H54 (cell line): Measurements from ENCODE around the gene THEM5.
"Not testable (repeated sequence)": the region's sequence is repeated elsewhere in the genome, so short reads cannot be mapped to it uniquely, and the experiment has no call there.

Source experiments
- DNase-seq: peaks from one replicate; pipeline ENCODE4 v3.0.0; 2011; ENCODE audit warnings: low spot score, mixed read lengths; ENCODE audit not compliant: insufficient read length
- FAIRE-seq: peaks from 3 replicates; lab custom pipeline; 2011; peaks lifted over from hg19 to GRCh38; lab: Jason Lieb, UNC
- POLR2A ChIP-seq: IDR thresholded peaks from 2 replicates; pipeline ENCODE4 v1.6.1; 2011; ENCODE audit warnings: low read depth, mild to moderate bottlenecking, low read length

The THEM5 gene, protein sequence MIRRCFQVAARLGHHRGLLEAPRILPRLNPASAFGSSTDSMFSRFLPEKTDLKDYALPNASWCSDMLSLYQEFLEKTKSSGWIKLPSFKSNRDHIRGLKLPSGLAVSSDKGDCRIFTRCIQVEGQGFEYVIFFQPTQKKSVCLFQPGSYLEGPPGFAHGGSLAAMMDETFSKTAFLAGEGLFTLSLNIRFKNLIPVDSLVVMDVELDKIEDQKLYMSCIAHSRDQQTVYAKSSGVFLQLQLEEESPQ

GRCh38 chr1:151853411-151853943, at the start of gene THEM5:
Gene THEM5 (minus strand): TSS chr1:151853712. CDS start chr1:151853565, 147 bp downstream.
- TF ChIP-seq POLR2A = no peak
- DNase-seq (no peak), FAIRE-seq (no peak)

- DNase-seq (no peak), FAIRE-seq (no peak)
- no peak for TF ChIP-seq POLR2A
Observed at GRCh38 chr1:151902858-151903257, 49.3 kb upstream of the THEM5 start.

GRCh38 chr1:151900804-151901203, 47.3 kb upstream of the THEM5 start:
- FAIRE-seq, DNase-seq: not testable (repeated sequence)

DNA sequence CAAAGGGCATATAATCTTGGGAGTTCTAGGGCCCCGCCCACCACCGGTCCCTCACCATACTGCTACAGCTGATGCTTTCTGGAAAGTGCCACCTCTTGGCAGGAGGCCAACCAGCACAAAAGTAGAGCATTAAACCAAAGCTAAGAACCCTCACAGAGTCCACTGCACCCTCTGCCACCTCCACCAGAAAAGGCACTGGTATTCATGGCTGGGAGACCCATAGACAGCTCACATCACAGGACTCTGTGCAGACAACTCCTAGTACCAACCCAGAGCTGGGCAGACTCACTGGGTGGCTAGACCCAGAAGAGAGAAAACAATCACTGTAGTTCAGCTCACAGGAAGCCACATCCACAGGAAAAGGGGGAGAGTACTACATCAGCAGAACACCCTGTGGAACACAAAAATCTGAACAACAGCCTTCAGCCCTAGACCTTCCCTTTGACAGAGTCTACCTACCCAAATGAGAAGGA, 45.0 kb upstream of the THEM5 start:
- DNase-seq (no peak), FAIRE-seq (no peak)
- no peak for TF ChIP-seq POLR2A

DNA sequence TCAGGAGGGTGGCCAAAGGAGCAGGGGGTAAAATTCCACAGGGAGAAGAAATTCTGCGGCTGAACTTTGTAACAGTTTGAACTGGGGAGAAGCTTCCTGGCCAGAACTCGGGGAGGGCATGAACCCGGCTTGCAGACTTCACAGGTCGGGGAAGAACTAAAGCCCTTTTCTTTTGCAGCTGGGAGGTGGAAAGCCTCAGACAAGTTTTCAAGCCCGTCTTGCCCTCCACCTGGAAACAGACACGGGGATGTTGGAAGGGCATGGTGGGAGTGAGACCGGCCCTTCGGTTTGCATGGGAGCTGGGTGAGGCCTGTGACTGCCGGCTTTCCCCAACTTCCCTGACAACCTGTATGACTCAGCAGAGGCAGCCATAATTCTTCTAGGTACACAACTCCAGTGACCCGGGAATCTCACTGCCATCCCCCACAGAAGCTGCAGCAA, 44.5 kb upstream of the THEM5 start:
- FAIRE-seq = no peak
- no peak for DNase-seq
- no peak for TF ChIP-seq POLR2A

DNA sequence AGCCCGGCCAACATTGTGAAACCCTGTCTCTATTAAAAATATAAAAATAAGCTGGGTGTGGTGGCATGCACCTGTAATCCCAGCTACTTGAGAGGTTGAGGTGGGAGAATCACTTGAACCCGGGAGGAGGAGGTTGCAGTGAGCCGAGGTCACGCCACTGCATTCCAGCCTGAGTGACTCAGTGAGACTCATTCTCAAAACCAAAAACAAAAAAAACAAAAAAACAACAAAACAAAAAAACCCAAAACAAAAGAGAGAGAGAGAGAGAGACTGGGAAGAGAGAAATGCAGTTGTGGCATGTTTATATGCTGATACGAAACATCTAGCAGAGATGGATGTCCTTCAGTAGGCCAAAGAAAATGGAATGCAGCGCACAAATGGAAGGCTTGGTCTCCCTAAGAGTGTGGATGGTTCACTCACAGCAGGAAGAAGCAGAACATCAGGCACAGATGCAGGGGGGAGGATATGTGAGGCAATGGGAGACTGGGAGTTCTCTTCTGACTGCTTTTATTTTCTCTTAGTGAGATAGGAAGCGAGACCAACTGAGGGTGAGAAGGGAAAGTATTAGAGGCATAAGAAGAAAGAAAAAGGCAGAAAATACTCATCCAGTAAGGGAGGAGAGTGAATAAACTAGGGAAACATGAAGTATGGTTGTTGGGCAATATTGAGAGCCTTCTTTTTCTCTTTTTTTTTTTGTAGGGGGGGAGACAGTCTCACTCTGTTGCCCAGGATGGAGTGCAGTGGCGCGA, 39.8 kb upstream of the THEM5 start:
- FAIRE-seq (no peak), DNase-seq (no peak)
- TF ChIP-seq POLR2A = no peak

DNA sequence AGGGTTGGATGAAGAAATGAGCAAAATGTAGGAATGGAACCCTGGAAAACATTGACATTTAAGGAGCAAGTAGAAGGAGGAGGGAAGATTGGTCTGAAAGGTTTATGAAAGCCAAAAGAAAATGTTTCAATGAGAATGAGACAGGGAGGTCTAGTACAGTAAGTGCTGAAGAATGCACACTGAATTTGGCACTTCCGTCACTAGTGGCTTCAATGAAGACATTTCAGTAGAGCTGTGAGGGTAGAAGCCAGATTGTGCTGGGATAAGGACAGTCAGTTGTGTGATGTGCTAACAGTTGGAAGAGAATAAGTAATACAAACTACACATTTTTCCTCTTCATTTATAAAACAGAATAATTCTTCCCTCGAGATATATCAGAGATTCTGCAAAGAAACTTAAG, 38.7 kb upstream of the THEM5 start:
- no peak for TF ChIP-seq POLR2A
- FAIRE-seq (no peak), DNase-seq (no peak)

DNA sequence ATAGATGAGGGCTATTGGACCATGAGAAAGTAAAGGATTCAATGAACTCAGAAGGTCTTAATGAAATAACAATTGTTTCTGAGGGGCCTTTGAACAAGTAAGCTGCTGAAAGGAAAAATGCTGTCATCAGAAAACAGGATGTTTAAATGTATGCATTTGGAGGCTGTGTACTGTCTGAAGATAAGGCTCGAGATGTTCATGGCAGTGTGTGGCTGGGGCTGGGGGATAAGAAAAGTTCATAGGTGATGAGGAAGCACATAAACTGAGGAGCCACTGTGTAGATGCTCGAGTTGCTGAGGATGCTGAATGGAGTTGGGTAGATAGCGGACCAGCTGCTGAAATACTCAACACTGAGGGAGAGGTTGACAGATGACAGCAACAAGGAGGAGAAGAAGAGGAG, 38.0 kb upstream of the THEM5 start:
- no peak for FAIRE-seq
- DNase-seq = no peak

DNA sequence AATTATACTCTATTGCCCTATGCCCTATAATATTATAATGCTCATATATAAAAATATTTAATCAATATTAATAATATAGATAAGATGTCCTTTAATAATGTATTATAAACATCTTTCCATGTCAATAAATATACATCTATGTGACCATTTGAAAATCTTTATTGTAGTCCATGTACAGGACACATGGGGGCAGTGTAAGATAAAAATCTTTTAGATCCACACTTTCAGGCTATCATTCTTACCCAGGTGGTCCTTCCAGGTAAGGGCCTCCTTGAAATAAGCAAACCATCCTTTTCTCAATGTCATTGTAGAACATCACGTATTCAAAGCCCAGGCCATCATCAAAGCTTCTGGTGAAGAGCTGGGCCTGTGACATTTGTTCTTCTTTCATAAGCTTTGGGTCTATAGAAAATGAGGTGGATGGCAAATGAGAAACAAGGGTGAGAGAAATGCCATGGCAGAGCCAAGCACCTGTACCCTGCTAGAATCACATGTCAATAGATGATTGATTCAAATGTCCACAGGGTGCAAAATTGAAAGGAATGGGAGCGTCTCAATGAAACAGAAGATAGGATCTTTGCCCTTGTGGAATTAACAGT, 35.6 kb upstream of the THEM5 start:
- TF ChIP-seq POLR2A = no peak
- DNase-seq (no peak), FAIRE-seq (no peak)

More for the DNA sequence above, 38.0 kb upstream of the THEM5 start:
- no peak for TF ChIP-seq POLR2A

DNA sequence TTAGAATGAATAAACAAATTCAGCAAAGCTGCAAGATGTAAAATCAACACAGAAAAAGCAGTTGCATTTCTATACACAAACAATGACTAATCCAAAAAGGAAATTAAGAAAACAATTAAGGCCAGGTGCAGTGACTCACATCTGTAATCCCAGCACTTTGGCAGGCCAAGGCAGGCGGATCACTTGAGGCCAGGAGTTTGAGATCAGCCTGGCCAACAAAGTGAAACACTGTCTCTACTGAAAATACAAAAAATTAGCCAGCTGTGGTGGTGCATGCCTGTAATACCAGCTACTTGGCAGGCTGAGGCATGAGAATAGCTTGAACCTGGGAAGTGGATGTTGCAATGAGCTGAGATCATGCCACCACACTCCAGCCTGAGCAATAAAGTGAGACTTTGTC, 33.5 kb upstream of the THEM5 start:
- no peak for DNase-seq
- no peak for TF ChIP-seq POLR2A
- no peak for FAIRE-seq

- FAIRE-seq (peak; percentile 45), DNase-seq (no peak)
- no peak for TF ChIP-seq POLR2A
Observed at GRCh38 chr1:151885479-151885878, 32.0 kb upstream of the THEM5 start.

DNA sequence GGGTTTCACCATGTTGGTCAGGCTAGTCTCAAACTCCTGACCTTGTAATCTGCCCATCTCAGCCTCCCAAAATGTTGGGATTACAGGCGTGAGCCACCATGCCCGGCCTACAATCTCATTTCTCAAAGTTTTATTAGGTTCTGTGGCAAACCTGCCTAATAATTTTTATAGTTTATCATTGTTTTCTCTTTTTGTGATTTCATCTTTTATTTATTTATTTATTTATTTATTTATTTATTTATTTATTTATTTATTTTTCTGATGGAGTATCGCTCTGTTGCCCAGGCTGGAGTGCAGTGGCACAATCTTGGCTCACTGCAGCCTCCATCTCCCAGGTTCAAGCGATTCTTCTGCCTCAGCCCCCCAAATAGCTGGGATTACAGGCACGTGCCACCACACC, 31.4 kb upstream of the THEM5 start:
- DNase-seq, FAIRE-seq: not testable (repeated sequence)

DNA sequence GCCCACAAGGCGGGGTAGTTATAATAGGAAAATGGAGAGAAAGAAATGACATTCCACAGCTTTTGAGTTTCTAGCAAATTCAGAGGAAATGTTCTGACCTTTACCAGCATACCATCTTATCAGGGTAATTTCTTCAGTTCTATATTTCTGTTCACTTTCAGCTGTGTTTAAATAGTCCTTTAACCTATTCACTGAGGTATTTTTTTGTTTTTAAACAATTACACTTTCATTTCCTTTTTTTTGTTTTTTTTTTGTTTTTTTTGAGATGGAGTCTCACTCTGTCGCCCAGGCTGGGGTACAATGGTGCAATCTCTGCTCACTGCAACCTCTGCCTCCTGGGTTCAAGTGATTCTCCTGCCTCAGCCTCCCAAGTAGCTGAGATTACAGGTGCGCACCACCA, 30.9 kb upstream of the THEM5 start:
- not testable (repeated sequence) for FAIRE-seq

GRCh38 chr1:151883898-151884297, 30.4 kb upstream of the THEM5 start:
- FAIRE-seq, DNase-seq: not testable (repeated sequence)

More for the DNA sequence above, 30.9 kb upstream of the THEM5 start:
- DNase-seq = not testable (repeated sequence)

GRCh38 chr1:151882918-151883317, 29.4 kb upstream of the THEM5 start:
- not testable (repeated sequence) for FAIRE-seq, DNase-seq
